Spinal cord (tissue), 10 donors: ENCODE results near the gene ART5. TPM values are rescaled to one million over a fixed set of nuclear protein-coding genes. Genes with fewer than 3 reads are reported as not detected.
"Not testable (repeated sequence)": the region's sequence is repeated elsewhere in the genome, so short reads cannot be mapped to it uniquely, and the experiment has no call there.

Experiments
- DNase-seq, 6 donors: peaks; one replicate each; pipeline versions ENCODE4 v3.0.0 to v3.0.0-alpha.2; 2013 to 2015; ENCODE audit warnings: low spot score in 6 of 6, low read depth in 4 of 6
- H3K27ac ChIP-seq: one replicate; pipeline ENCODE4 v1.5.1; 2013; ENCODE audit warnings: low read depth, low read length, control low read depth
- H3K27me3 ChIP-seq: one replicate; pipeline ENCODE4 v1.6.1; 2013; ENCODE audit warnings: low read length; ENCODE audit not compliant: control insufficient read depth, insufficient read depth
- H3K36me3 ChIP-seq: one replicate; pipeline ENCODE4 v1.6.1; 2013; ENCODE audit warnings: low read length; ENCODE audit not compliant: control insufficient read depth, insufficient read depth
- H3K4me1 ChIP-seq: one replicate; pipeline ENCODE4 v1.6.1; 2013; ENCODE audit warnings: low read length; ENCODE audit not compliant: control insufficient read depth, insufficient read depth
- H3K4me3 ChIP-seq: one replicate; pipeline ENCODE4 v1.5.1; 2013; ENCODE audit warnings: low read depth, low read length, control low read depth
- H3K9me3 ChIP-seq: one replicate; pipeline ENCODE4 v1.6.1; 2013; ENCODE audit warnings: low read length; ENCODE audit not compliant: control insufficient read depth, insufficient read depth
- WGBS: methylation state at CpG from one replicate; pipeline ENCODE4 v1.1.5; 2013; ENCODE audit warnings: missing lambda C conversion rate; ENCODE audit not compliant: insufficient coverage; 5-methylcytosine and 5-hydroxymethylcytosine counted together
- polyA plus RNA-seq, 2 donors: library from polyadenylated mRNA; unstranded; fragments of 120-200 nt; gene quantifications; one replicate each; pipeline ENCODE4 v1.2.1, GENCODE V29; 2013; ENCODE audit not compliant: insufficient read length in 2 of 2
- total RNA-seq, 2 donors: library from RNA; depleted of rRNA in 1 of 2; stranded (reverse); fragments of 120-200 nt in 1 of 2; fragments of >200 nt in 1 of 2; gene quantifications; one replicate each; pipeline versions ENCODE4 v1.2.3 to v1.2.4, GENCODE V29; 2013 to 2014
- donor health status: healthy.

Gene ART5
- total and polyA plus RNA-seq, 4 donors, result 0.36 to 2.1 (median 0.51) TPM

DNA sequence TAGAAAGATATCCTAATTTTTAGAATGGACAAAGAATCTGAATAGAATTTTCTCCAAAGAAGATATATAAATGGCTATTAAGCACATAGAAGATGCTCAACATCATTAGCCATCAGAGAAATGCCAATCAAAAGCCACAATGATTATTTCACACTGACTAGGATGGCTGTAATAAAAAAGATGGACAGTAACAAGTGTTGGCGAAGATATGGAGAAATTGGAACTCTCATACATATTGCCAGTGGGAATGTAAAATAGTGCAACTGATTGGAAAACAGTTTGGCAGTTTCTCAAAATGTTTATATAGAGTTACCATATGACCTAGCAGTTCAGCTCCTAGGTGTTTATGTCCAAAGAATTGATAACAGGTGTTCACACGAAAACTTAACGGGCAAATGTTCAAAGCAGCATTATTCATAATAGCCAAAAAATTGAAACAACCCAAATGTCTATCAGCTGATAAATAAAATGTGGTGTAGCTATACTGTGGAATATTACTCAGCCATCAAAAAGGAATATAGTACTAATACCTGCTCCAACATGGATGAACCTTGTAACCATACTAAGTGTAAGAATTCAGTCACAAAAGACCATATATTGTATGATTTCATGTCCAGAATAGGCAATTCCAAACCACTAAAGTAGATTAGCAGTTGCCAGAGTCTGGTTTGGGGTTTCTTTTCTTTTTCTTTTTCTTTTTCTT, 29.7 kb downstream of the ART5 start:
- Histone ChIP-seq H3K27ac (no peak overlapping the region), H3K9me3 (no peaks in the 10 kb centered on the region), H3K36me3 (no peaks in the 10 kb centered on the region), H3K4me3 (no peak overlapping the region), H3K27me3 (no peaks in the 10 kb centered on the region), H3K4me1 (no peaks in the 10 kb centered on the region)
- WGBS, result no CpG with 5 or more reads among the region's 3 CpGs
- no peak for DNase-seq

DNA sequence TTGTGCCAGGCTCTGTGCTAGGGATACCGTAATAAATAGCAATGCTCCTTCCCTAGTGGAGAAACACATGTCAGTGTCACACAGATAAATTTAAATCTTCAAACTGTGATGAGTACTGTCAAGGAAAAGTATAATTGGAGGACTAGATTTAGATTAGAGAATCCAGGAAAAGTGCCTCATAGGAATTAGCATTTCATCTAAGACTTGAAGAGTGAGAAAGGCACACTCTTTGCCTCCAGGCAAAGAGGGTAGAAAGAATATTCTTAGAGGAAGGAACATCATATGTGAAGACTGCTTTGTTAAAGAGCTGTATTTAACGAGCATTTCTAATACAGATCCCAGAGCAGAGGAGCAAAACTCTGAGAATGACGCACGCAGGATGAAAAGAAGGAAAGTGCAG, 30.9 kb downstream of the ART5 start:
- no CpG with 5 or more reads among the region's 4 CpGs for WGBS
- H3K4me3 ChIP-seq, result no peak overlapping the region

DNA sequence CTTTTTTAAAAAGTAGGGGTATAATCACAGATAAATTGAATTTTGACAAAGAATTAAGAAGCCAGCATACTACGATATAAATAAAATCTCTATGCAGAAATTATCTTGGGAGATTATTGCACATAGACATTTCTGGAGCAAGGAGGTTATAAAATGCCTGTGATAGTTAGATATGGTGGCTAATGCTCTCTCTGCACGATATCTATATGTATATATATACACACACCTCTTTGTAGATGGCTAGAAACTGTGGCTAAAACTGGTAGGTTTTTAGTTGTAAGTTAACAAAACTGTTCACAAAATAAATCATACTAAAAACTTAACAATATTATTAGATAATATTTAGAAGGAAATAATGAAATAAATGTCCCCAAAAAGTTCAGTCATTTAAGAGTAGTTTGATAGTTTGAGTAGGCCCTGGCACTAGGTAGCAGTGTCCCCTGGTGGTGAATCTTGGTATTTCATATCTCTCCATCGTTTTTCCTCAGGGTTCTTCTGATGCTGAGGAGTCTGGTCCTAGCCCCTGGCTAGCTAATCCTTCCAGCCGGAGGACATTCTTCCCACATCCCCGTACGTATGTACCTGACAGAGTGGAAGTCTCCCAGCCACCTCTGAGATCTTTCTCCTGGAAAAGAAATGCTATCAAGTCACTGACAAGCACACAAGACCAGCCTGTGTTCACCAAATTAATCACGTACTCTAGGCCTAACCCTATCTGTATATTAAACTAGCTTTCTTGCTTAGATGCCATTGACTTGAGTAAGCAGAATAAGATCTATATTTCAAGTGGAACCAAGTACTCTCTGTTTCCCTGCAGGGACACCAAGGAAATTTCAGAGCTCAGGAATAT, 32.2 kb downstream of the ART5 start:
- Histone ChIP-seq H3K27me3 (no peaks in the 10 kb centered on the region), H3K36me3 (no peaks in the 10 kb centered on the region), H3K4me1 (no peaks in the 10 kb centered on the region), H3K27ac (no peak overlapping the region), H3K9me3 (no peaks in the 10 kb centered on the region), H3K4me3 (no peak overlapping the region)
- 28% methylated on average over 3 of the region's 7 CpGs for WGBS
- peak in 5 of 6 donors; percentile 4 to 77 (median 35) for DNase-seq

More for the DNA sequence above, 30.9 kb downstream of the ART5 start:
- Histone ChIP-seq H3K4me1 (no peaks in the 10 kb centered on the region), H3K36me3 (no peaks in the 10 kb centered on the region), H3K27ac (no peak overlapping the region), H3K9me3 (no peaks in the 10 kb centered on the region), H3K27me3 (no peaks in the 10 kb centered on the region)
- DNase-seq, result no peak

DNA sequence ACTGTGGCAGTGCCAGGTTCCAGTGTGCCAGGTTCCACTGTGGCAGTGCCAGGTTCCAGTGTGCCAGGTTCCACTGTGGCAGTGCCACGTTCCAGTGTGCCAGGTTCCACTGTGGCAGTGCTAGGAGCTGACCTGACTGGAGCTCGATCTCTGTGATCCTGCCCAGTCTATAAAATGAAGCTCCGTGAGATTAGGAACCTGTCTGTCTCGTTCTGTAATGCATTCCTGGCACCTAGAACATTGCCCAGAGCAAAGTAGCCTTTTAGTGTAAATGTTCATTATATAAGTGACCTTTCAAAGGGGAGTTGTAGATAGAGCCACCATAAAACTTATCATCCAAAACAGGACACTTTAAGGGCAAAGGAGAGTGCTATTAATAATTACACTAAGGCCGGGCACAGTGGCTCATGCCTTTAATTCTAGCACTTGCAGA, 36.0 kb downstream of the ART5 start:
- WGBS, result 77% methylated on average over 2 of the region's 5 CpGs
- Histone ChIP-seq H3K9me3 (no peaks in the 10 kb centered on the region), H3K4me1 (no peaks in the 10 kb centered on the region), H3K4me3 (no peak overlapping the region), H3K36me3 (no peaks in the 10 kb centered on the region), H3K27ac (no peak overlapping the region), H3K27me3 (no peaks in the 10 kb centered on the region)
- no peak for DNase-seq

DNA sequence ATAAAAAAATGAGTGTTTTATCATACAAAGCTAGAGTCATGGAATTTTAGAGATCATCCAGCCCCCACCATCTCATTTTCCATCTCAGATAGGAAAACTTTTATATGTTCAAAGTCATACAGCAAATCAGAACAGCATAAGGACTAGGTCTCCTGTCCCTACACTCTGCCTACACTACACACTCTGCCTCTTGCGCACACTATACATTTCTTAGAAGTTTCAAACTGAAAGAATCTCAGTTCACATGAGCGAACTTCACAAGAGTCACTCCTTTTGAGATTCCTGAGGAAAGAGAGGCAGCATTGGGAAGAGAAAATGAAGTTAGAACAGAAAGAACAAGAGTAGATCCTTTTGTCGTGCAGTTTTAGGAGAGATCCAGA, 36.5 kb downstream of the ART5 start:
- Histone ChIP-seq H3K27me3 (no peaks in the 10 kb centered on the region), H3K36me3 (no peaks in the 10 kb centered on the region), H3K4me3 (no peak overlapping the region), H3K9me3 (no peaks in the 10 kb centered on the region), H3K27ac (no peak overlapping the region), H3K4me1 (no peaks in the 10 kb centered on the region)
- WGBS, result 88% methylated on average over 1 of the region's 3 CpGs
- DNase-seq, result no peak

DNA sequence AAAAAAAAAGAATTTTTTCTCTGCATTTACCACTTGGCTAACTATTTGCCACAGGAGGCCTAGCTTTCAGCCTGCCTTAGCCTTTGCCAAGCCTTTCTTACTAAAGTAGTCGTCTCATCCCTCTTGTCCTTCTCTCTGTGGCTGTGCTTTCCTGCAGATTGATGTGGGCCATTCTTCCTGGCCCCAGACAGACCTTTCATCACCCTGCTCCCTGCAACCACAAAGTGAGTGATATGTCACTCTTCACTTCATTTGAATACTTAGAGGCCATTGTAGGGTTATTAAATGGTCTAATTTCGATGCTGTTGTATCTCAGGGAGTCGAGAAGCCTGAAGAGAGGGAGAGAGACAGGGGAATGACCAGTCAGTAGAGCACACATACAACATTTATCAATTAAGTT, 37.6 kb downstream of the ART5 start:
- 36% methylated on average over 1 of the region's 3 CpGs for WGBS
- DNase-seq, result peak in 1 of 6 donors; percentile 6

DNA sequence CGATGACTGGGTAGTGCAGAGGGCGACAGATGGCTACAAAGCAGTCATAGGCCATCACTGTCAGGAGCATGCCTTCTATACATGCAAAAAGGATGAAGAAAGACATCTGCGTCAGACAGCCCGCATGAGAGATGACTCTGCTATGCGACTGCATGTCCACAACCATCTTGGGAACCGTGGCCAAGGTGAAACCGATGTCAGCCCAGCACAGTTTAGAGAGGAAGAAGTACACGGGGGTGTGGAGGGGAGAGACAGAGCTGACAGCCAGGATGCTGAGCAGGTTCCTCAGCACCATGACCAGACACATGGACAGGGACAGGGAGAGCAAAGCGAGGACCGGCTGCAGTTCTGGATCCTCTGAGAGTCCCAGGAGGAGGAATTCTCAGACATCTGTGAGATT, 41.6 kb downstream of the ART5 start:
- H3K4me3 ChIP-seq, H3K27me3 ChIP-seq, H3K4me1 ChIP-seq, DNase-seq, H3K9me3 ChIP-seq, H3K27ac ChIP-seq, H3K36me3 ChIP-seq: not testable (repeated sequence)
- 85% methylated on average over 5 of the region's 10 CpGs for WGBS

More for the DNA sequence above, 37.6 kb downstream of the ART5 start:
- no peak overlapping the region for H3K27ac ChIP-seq
- no peak overlapping the region for H3K4me3 ChIP-seq
- no peaks in the 10 kb centered on the region for H3K36me3 ChIP-seq
- H3K27me3 ChIP-seq, result no peaks in the 10 kb centered on the region
- H3K4me1 ChIP-seq, result no peaks in the 10 kb centered on the region
- no peaks in the 10 kb centered on the region for H3K9me3 ChIP-seq

DNA sequence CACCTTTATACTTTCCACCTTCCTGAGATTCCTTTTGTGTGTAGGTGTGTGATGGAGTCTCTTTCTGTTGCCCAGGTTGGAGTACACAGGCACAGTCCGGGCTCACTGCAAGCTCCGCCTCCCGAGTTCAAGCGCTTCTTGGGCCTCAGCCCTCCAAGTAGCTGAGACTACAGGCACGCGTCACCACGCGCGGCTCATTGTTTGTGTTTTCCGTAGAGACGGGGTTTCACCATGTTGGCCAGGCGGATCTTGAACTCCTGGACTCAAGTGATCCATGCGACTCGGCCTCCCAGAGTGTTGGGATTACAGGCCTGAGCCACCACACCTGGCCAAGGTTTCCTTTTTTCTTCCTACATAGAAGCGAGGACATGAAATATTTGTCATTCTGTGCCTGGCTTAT, 44.0 kb downstream of the ART5 start:
- not testable (repeated sequence) for H3K36me3 ChIP-seq, H3K9me3 ChIP-seq, H3K4me1 ChIP-seq, H3K27me3 ChIP-seq, H3K27ac ChIP-seq, H3K4me3 ChIP-seq, DNase-seq
- WGBS, result 96% methylated on average over 12 of the region's 15 CpGs

DNA sequence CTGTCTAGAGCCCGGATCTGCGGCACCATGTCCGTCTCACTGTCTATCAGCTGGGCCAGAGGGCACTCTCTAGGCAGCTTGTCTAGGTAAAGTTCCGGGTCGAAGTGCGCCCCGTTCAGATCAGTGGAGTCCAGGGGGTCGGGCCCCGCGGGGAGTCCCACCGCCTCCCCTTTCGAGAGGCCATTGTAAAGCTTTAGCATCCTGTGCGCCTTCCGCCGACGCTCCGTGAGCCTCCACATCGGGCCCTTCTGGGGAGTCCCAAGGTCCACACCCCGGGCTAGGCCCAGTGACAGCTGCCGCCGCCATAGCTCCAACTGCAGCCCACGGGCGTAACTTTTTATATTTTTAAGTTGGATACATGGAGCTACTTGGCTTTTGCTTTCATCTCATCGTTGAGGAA, 50.5 kb downstream of the ART5 start:
- not testable (repeated sequence) for H3K4me1 ChIP-seq, H3K9me3 ChIP-seq, H3K27ac ChIP-seq, H3K36me3 ChIP-seq, DNase-seq, H3K27me3 ChIP-seq, H3K4me3 ChIP-seq
- 97% methylated on average over 18 of the region's 24 CpGs for WGBS

DNA sequence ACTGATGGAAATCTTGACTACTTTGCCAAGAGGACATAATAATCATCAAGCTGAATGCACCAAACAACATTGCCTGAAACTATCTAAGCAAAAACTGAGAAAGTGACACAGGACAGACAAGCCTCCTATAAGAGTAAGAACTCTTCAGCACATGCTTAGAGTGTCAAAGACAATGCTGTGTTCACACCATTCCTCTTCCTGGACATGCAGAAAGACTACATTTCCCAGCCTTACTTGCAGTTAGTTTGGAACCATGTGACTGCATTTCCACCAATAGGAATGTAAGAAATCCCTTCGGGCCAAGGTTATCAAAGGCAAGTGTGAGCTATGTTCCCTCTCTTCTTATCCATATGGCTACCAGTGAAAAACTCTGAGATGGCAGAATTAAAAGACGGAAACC, 51.6 kb downstream of the ART5 start:
- H3K36me3 ChIP-seq, DNase-seq, H3K27ac ChIP-seq, H3K27me3 ChIP-seq, H3K4me1 ChIP-seq, H3K9me3 ChIP-seq, H3K4me3 ChIP-seq: not testable (repeated sequence)
- no CpG with 5 or more reads among the region's 2 CpGs for WGBS
